ENCODE measurements around the gene PLA2R1.

DNA sequence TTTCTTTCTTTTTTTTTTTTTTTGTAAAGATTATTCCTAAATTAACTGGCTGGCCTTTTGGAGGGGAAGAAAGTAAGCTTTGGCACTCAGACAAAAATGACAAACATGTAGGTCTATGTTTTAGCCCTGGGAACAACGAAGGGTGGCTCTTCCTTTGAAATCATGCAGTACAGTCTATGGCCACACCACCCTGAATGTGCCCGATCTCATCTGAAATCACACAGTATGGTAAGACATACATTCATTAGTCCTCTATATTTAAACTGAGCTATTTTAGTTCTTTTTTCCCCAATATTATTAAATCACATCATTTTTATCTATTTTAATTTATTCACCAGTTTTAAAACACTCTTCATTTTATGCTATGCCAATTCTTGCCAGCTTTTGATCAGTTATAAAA, 48.2 kb downstream of the PLA2R1 start:
- TF ChIP-seq EZH2 (IDR thresholded peaks at IDR 0.05; ENCODE audit: borderline replicate concordance) (no peak), EZH2phosphoT487 (IDR thresholded peaks at IDR 0.05; ENCODE audit: low read depth, severe bottlenecking, unreplicated experiment) (no peak)
- TF ChIP-seq, protein P1, sequence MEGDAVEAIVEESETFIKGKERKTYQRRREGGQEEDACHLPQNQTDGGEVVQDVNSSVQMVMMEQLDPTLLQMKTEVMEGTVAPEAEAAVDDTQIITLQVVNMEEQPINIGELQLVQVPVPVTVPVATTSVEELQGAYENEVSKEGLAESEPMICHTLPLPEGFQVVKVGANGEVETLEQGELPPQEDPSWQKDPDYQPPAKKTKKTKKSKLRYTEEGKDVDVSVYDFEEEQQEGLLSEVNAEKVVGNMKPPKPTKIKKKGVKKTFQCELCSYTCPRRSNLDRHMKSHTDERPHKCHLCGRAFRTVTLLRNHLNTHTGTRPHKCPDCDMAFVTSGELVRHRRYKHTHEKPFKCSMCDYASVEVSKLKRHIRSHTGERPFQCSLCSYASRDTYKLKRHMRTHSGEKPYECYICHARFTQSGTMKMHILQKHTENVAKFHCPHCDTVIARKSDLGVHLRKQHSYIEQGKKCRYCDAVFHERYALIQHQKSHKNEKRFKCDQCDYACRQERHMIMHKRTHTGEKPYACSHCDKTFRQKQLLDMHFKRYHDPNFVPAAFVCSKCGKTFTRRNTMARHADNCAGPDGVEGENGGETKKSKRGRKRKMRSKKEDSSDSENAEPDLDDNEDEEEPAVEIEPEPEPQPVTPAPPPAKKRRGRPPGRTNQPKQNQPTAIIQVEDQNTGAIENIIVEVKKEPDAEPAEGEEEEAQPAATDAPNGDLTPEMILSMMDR (IDR thresholded peaks at IDR 0.05; ENCODE audit: poor library complexity) = no peak

Measured in hepatocyte (in vitro differentiated cells).